AG09309 (cell line): ENCODE measurements around the gene PLK4.
"Not testable (repeated sequence)": the region's sequence is repeated elsewhere in the genome, so short reads cannot be mapped to it uniquely, and the experiment has no call there.

Experiments
- DNase-seq: peaks from one replicate; pipeline ENCODE4 v3.0.0-alpha.2; 2010; ENCODE audit warnings: low read depth
- H3K4me3 ChIP-seq: 2 replicates; pipeline ENCODE4 v1.5.1; 2011; ENCODE audit warnings: mild to moderate bottlenecking, low read depth, low read length, moderate library complexity; ENCODE audit not compliant: control insufficient read depth
- TF ChIP-seq, protein P1 (sequence below): IDR thresholded peaks from 2 replicates; pipeline ENCODE4 v1.5.1; 2011; ENCODE audit warnings: mild to moderate bottlenecking, low read depth, low read length, inconsistent platforms; ENCODE audit not compliant: insufficient read depth, control insufficient read depth; ENCODE audit errors: missing control alignments

PLK4 gene

DNA sequence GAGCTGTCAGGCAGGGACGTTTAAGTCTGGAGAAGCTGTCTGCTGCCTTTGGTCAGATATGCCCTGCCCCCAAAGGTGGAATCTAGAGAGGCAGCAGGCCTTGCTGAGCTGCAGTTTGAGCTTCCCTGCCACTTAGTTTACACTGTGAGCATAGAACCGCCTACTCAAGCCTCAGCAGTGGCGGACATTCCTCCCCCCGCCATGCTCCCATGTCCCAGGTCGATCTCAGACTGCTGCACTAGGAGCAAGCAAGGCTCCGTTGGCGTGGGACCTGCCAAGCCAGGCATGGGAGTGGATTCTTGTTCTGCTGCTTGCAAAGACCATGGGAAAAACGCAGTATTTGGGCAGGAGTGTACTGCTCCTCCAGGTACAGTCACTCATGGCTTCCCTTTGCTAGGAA lies 24.3 kb downstream of the PLK4 start:
- no peak overlapping the region for H3K4me3 ChIP-seq
- TF ChIP-seq, protein P1, sequence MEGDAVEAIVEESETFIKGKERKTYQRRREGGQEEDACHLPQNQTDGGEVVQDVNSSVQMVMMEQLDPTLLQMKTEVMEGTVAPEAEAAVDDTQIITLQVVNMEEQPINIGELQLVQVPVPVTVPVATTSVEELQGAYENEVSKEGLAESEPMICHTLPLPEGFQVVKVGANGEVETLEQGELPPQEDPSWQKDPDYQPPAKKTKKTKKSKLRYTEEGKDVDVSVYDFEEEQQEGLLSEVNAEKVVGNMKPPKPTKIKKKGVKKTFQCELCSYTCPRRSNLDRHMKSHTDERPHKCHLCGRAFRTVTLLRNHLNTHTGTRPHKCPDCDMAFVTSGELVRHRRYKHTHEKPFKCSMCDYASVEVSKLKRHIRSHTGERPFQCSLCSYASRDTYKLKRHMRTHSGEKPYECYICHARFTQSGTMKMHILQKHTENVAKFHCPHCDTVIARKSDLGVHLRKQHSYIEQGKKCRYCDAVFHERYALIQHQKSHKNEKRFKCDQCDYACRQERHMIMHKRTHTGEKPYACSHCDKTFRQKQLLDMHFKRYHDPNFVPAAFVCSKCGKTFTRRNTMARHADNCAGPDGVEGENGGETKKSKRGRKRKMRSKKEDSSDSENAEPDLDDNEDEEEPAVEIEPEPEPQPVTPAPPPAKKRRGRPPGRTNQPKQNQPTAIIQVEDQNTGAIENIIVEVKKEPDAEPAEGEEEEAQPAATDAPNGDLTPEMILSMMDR: no peak
- DNase-seq: no peak

- no peak for DNase-seq
- TF ChIP-seq, protein P1: no peak
- H3K4me3 ChIP-seq: no peak overlapping the region
Measured at GRCh38 chr4:127916512-127916911, 35.8 kb downstream of the PLK4 start.

DNA sequence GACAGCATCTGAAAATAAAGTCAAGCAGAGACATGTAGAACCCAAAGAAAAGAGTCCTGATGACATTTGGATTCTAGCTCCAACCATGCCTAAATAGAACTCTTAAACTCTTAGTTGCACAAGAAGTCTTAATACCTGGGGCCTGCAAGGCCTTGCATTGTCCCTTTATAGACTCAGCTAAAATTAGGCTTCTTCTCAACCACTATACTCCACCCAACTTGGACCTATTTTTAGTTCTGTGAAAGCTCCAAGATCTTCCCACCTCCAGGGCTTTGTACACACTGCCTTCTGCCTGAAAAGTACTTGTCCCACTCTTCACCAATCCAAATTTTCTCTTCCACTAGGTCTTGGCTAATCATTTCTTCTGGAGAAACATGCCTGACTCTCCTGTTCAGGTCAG lies 36.5 kb downstream of the PLK4 start:
- no peak overlapping the region for H3K4me3 ChIP-seq
- no peak for DNase-seq
- TF ChIP-seq, protein P1: no peak

- no peak for DNase-seq
- no peak overlapping the region for H3K4me3 ChIP-seq
- TF ChIP-seq, protein P1: no peak
Measured at GRCh38 chr4:127920521-127920920, 39.8 kb downstream of the PLK4 start.

- TF ChIP-seq, protein P1: no peak
- DNase-seq: no peak
- no peak overlapping the region for H3K4me3 ChIP-seq
Measured at GRCh38 chr4:127922226-127922625, 41.5 kb downstream of the PLK4 start.

DNA sequence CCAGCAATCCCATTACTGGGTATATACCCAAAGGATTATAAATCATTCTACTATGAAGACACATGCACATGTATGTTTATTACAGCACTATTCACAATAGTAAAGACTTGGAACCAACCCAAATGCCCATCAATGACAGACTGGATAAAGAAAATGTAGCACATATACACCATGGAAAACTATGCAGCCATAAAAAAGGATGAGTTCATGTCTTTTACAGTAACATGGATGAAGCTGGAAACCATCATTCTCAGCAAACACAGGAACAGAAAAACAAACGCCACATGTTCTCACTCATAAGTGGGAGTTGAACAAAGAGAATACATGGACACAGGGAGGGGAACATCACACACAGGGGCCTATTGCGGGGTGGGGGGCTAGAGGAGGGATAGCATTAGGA lies 45.0 kb downstream of the PLK4 start:
- not testable (repeated sequence) for H3K4me3 ChIP-seq, DNase-seq

DNA sequence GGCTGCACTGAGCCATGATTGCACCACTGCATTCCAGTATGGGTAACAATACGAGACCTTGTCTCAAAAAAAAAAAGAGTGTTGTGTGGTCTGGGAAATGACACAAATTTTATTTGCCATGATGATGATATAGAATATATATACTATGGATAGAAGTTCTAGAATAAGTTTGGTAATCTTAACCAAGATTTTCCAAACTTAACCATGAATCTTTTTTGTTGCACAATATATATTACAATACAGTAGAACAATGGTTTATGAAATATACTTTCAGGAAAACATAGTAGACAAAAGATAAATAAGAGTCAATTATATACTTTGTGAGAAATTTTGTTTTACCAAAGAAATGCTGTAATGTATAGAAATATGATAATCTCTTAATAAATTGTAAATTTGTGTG lies 49.5 kb downstream of the PLK4 start:
- TF ChIP-seq, protein P1: no peak
- DNase-seq: no peak
- H3K4me3 ChIP-seq: no peak overlapping the region

DNA sequence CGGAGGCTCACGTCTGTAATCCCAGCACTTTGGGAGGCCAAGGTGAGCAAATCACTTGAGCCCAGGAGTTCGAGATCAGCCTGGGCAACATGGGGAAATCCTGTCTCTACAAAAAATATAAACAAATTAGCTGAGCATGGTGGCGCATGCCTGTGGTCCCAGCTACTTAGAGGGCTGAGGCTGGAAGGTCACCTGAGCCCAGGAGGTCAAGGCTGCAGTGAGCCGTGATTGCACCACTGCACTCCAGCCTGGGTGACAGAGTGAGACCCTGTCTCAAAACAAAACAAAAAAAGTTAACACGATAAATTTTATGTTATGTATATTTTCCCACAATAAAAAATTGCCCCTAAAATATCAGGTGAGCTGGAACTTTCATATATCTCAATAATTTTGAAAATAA lies 51.1 kb downstream of the PLK4 start:
- H3K4me3 ChIP-seq, DNase-seq: not testable (repeated sequence)
